ENCODE data around the gene CRB2. TPM values are rescaled to one million over a fixed set of nuclear protein-coding genes. Genes with fewer than 3 reads are reported as not detected.

CRB2 gene
- total RNA-seq = under 1 TPM; 0.06 to 0.45 TPM

GRCh38 chr9:123355761-123356431 lies at the start of gene CRB2:
Gene CRB2 (plus strand): TSS chr9:123356197. CDS start chr9:123356261, 64 bp downstream.
- ATAC-seq (replicated peaks) = no peak
- no peak within 1 kb of the TSS for H3K4me3 Mint-ChIP-seq
- no peak within 1 kb of the TSS for H3K27ac Mint-ChIP-seq
- H3K36me3 Mint-ChIP-seq (ENCODE audit: low read depth) = no peaks in the 10 kb centered on the region
- H3K9me3 Mint-ChIP-seq = no peaks in the 10 kb centered on the region
- H3K4me1 Mint-ChIP-seq = peaks cover 7% of the 10 kb centered on the region
- H3K27me3 Mint-ChIP-seq = peaks cover 16% of the 10 kb centered on the region

GRCh38 chr9:123309611-123310010 lies 46.4 kb upstream of the CRB2 start:
- H3K27ac Mint-ChIP-seq = no peak overlapping the region
- peaks cover 10% of the 10 kb centered on the region for H3K4me1 Mint-ChIP-seq
- no peak for ATAC-seq (replicated peaks)
- H3K36me3 Mint-ChIP-seq (ENCODE audit: low read depth) = no peaks in the 10 kb centered on the region
- H3K27me3 Mint-ChIP-seq = no peaks in the 10 kb centered on the region
- H3K4me3 Mint-ChIP-seq = no peak overlapping the region
- H3K9me3 Mint-ChIP-seq = no peaks in the 10 kb centered on the region

GRCh38 chr9:123310551-123311249 lies 45.3 kb upstream of the CRB2 start:
- H3K9me3 Mint-ChIP-seq = no peaks in the 10 kb centered on the region
- H3K36me3 Mint-ChIP-seq (ENCODE audit: low read depth) = no peaks in the 10 kb centered on the region
- no peak overlapping the region for H3K4me3 Mint-ChIP-seq
- no peak overlapping the region for H3K27ac Mint-ChIP-seq
- peaks cover 3% of the 10 kb centered on the region for H3K4me1 Mint-ChIP-seq
- ATAC-seq (replicated peaks) = no peak
- H3K27me3 Mint-ChIP-seq = no peaks in the 10 kb centered on the region

- H3K9me3 Mint-ChIP-seq = no peaks in the 10 kb centered on the region
- no peaks in the 10 kb centered on the region for H3K27me3 Mint-ChIP-seq
- H3K36me3 Mint-ChIP-seq (ENCODE audit: low read depth) = no peaks in the 10 kb centered on the region
- peak overlapping the region; percentile 26 for H3K27ac Mint-ChIP-seq
- peaks cover 3% of the 10 kb centered on the region for H3K4me1 Mint-ChIP-seq
- no peak overlapping the region for H3K4me3 Mint-ChIP-seq
- ATAC-seq (replicated peaks) = no peak
Observed at GRCh38 chr9:123311250-123311752, 44.7 kb upstream of the CRB2 start.

- no peak for ATAC-seq (replicated peaks)
- Mint-ChIP-seq H3K27ac (peak overlapping the region; percentile 26), H3K4me3 (no peak overlapping the region), H3K4me1 (peaks cover 3% of the 10 kb centered on the region), H3K36me3 (ENCODE audit: low read depth) (no peaks in the 10 kb centered on the region), H3K27me3 (no peaks in the 10 kb centered on the region), H3K9me3 (no peaks in the 10 kb centered on the region)
Observed at GRCh38 chr9:123312306-123312877, 43.6 kb upstream of the CRB2 start.

DNA sequence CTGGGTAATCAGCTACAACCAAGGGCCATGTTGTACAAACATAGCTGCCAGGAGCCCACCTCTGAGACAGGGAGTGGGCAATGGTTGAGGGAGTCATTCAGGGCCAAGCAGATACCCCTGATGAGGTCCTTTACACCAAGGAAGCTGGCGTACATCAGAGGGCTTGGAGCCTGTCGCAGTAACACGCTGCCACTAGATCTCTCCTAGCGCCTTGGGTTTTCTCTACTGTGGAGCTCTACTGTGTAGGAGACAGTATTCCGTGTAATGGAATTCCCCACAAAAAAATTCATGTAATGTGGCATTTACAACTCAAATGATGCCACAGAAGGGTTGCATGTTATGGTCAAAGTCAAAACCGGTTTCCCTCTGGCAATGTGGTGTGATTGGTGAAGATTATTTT lies 41.4 kb upstream of the CRB2 start:
- Mint-ChIP-seq H3K27me3 (no peaks in the 10 kb centered on the region), H3K9me3 (no peaks in the 10 kb centered on the region), H3K36me3 (ENCODE audit: low read depth) (no peaks in the 10 kb centered on the region), H3K4me3 (no peak overlapping the region), H3K4me1 (peaks cover 10% of the 10 kb centered on the region), H3K27ac (no peak overlapping the region)
- ATAC-seq (replicated peaks) = no peak

GRCh38 chr9:123315635-123316034 lies 40.4 kb upstream of the CRB2 start:
- Mint-ChIP-seq H3K4me1 (peaks cover 16% of the 10 kb centered on the region), H3K27me3 (no peaks in the 10 kb centered on the region), H3K4me3 (no peak overlapping the region), H3K27ac (no peak overlapping the region), H3K9me3 (no peaks in the 10 kb centered on the region), H3K36me3 (ENCODE audit: low read depth) (no peaks in the 10 kb centered on the region)
- no peak for ATAC-seq (replicated peaks)

DNA sequence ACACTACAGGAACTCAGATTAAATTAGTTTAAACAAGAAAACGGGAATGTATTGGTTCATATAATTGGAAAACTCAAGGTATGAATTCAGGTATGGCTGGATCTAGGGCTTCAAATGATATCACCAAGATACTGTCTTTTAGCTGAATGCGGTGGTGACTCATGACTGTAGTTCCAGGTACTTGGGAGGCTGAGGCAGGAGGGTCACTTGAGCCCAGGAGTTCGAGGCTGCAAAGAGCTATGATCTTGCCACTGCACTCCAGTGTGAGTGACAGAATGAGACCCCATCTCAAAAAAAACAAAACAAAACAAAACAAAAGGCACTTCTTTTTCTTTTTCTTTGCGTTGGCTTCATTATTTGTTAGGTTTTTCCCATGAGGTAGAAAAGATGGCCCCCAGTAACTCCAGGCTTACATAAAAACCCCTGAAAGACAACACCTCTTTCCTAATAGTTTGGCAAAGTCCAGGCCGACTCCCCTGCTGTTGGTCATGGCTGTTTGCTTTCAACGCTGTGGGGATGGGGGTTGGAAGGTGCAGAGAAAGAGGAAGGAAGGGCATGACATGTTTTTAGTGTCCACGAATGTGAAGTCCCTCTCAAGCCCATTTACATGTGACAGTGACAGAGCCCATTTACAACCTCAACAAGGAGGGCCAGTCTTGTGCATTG lies 39.8 kb upstream of the CRB2 start:
- Mint-ChIP-seq H3K9me3 (no peaks in the 10 kb centered on the region), H3K27ac (no peak overlapping the region), H3K4me1 (peaks cover 16% of the 10 kb centered on the region), H3K27me3 (no peaks in the 10 kb centered on the region), H3K36me3 (ENCODE audit: low read depth) (no peaks in the 10 kb centered on the region), H3K4me3 (no peak overlapping the region)
- ATAC-seq (replicated peaks) = no peak

GRCh38 chr9:123318202-123318601 lies 37.8 kb upstream of the CRB2 start:
- peak; percentile 41 for ATAC-seq (replicated peaks)
- Mint-ChIP-seq H3K36me3 (ENCODE audit: low read depth) (no peaks in the 10 kb centered on the region), H3K27me3 (no peaks in the 10 kb centered on the region), H3K9me3 (peaks cover 3% of the 10 kb centered on the region), H3K4me1 (peaks cover 29% of the 10 kb centered on the region), H3K27ac (peak overlapping the region; percentile 37), H3K4me3 (peak overlapping the region; percentile 26)

DNA sequence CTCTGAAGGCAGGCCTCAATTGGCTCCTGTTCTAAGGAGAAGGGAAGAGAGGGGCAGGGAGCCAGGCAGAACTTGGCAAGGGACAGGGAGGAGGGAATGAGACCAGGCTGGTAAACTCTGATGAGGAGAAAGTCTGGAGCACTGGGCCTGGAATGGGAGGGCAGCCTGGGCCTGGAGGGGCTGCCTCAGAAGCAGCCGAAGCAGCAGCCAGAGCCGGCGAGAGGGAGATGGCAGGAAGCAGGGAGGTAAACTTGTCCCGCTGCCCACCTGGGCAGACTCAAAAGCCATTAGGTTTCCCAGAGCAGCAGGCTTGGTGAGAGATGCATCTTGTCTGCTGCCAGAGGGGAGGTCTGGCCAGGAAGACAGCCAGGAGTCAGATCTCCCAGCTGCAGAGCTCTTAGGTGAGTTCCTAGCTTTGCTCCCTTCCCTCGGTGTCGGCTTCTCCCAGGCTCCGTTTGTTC lies 37.0 kb upstream of the CRB2 start:
- H3K4me1 Mint-ChIP-seq = peaks cover 31% of the 10 kb centered on the region
- peaks cover 3% of the 10 kb centered on the region for H3K9me3 Mint-ChIP-seq

GRCh38 chr9:123319541-123320339 lies 36.3 kb upstream of the CRB2 start:
- H3K4me1 Mint-ChIP-seq = peaks cover 31% of the 10 kb centered on the region
- no peaks in the 10 kb centered on the region for H3K27me3 Mint-ChIP-seq
- ATAC-seq (replicated peaks) = no peak
- H3K27ac Mint-ChIP-seq = peak overlapping the region; percentile 77
- no peak overlapping the region for H3K4me3 Mint-ChIP-seq
- H3K9me3 Mint-ChIP-seq = peaks cover 3% of the 10 kb centered on the region
- H3K36me3 Mint-ChIP-seq (ENCODE audit: low read depth) = no peaks in the 10 kb centered on the region

More for the DNA sequence above, 37.0 kb upstream of the CRB2 start:
- no peaks in the 10 kb centered on the region for H3K36me3 Mint-ChIP-seq (ENCODE audit: low read depth)
- H3K27ac Mint-ChIP-seq = peak overlapping the region; percentile 37
- H3K27me3 Mint-ChIP-seq = no peaks in the 10 kb centered on the region
- ATAC-seq (replicated peaks) = no peak
- no peak overlapping the region for H3K4me3 Mint-ChIP-seq

- H3K4me3 Mint-ChIP-seq = no peak overlapping the region
- H3K36me3 Mint-ChIP-seq (ENCODE audit: low read depth) = no peaks in the 10 kb centered on the region
- peaks cover 31% of the 10 kb centered on the region for H3K4me1 Mint-ChIP-seq
- no peaks in the 10 kb centered on the region for H3K27me3 Mint-ChIP-seq
- peak overlapping the region; percentile 77 for H3K27ac Mint-ChIP-seq
- ATAC-seq (replicated peaks) = no peak
- H3K9me3 Mint-ChIP-seq = peaks cover 3% of the 10 kb centered on the region
Observed at GRCh38 chr9:123320814-123321213, 35.2 kb upstream of the CRB2 start.

DNA sequence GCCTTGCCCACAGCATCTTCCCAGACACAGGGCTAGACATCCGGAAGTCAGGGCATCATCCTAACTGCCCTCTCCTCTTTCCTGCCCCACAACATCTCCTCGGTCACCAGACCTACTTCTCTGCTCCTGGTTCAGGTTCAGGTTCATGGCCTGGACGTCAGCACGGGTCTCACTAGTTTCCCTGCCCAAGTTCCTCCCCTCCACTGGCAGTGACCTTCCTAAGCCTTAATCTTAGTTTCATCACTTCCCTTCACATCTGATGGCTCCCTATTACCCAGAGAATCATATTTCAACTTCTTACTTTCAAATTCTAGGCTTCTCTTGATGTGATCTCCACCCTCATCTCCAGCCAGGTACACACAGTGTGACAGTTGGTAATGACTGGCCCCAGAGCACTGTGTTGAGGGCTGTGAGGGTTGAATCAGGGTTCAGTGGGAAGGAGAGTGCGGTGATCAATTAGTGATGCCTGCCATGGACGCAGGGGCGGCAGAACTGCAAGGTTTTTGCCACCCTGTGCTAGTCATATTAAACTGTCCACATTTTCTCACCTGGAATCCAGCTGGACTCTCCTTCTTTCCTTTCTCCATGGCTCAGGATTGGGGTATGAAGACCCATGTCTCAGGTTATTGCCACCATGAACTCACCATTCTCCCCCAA lies 34.3 kb upstream of the CRB2 start:
- peaks cover 31% of the 10 kb centered on the region for H3K4me1 Mint-ChIP-seq
- no peaks in the 10 kb centered on the region for H3K36me3 Mint-ChIP-seq (ENCODE audit: low read depth)
- H3K27me3 Mint-ChIP-seq = no peaks in the 10 kb centered on the region
- H3K9me3 Mint-ChIP-seq = peaks cover 3% of the 10 kb centered on the region
- H3K27ac Mint-ChIP-seq = peak overlapping the region; percentile 77
- H3K4me3 Mint-ChIP-seq = peak overlapping the region; percentile 82
- no peak for ATAC-seq (replicated peaks)
